Measurements from ENCODE around the gene CCDC33.

The CCDC33 gene

GRCh38 chr15:74291101-74292071 lies 55.3 kb downstream of the CCDC33 start (continued):
- TF ChIP-seq FEZF1 (tag by site-specific recombination; IDR thresholded peaks at IDR 0.05) (peak; percentile 11; the same call in 1 of the 2 replicates), ZNF792 (tag by site-specific recombination; IDR thresholded peaks at IDR 0.05) (no peak), ZSCAN4 (tag by site-specific recombination; IDR thresholded peaks at IDR 0.05) (0 out of 2 replicates have a peak, but pooled peaks have one; percentile 22), TRIM28 (IDR thresholded peaks at IDR 0.05; ENCODE audit: borderline replicate concordance, low read length) (0 out of 2 replicates have a peak, but pooled peaks have one; percentile 55), ZNF837 (tag by site-specific recombination; IDR thresholded peaks at IDR 0.05) (no peak), ZNF133 (tag by site-specific recombination; IDR thresholded peaks at IDR 0.05) (no peak), ZNF433 (tag by site-specific recombination; IDR thresholded peaks at IDR 0.05; ENCODE audit: low read depth) (no peak), ZFHX2 (tag by site-specific recombination; conservative IDR thresholded peaks at IDR 0.05) (peak; percentile 96), MYNN (tag by site-specific recombination; IDR thresholded peaks at IDR 0.05; ENCODE audit: borderline replicate concordance) (peak; percentile 94), ZBTB17 (tag by site-specific recombination; IDR thresholded peaks at IDR 0.05) (peak; percentile 98), ZNF280C (tag by site-specific recombination; IDR thresholded peaks at IDR 0.05) (no peak), ZNF747 (tag by site-specific recombination; IDR thresholded peaks at IDR 0.05) (no peak), ZSCAN18 (tag by site-specific recombination; IDR thresholded peaks at IDR 0.05) (no peak), ZNF248 (tag by site-specific recombination; IDR thresholded peaks at IDR 0.05) (no peak), ZBTB21 (tag by site-specific recombination; IDR thresholded peaks at IDR 0.05) (no peak), ZNF561 (tag by site-specific recombination; IDR thresholded peaks at IDR 0.05; ENCODE audit: borderline replicate concordance) (no peak), ZNF140 (tag by site-specific recombination; IDR thresholded peaks at IDR 0.05) (no peak), GLI4 (tag by site-specific recombination; IDR thresholded peaks at IDR 0.05) (no peak), ZNF580 (tag by site-specific recombination; IDR thresholded peaks at IDR 0.05) (no peak), ZBTB26 (tag by site-specific recombination; optimal IDR thresholded peaks at IDR 0.05) (peak; percentile 23), ZNF843 (tag by site-specific recombination; IDR thresholded peaks at IDR 0.05) (no peak), ZNF37A (tag by site-specific recombination; IDR thresholded peaks at IDR 0.05) (no peak), ZNF157 (tag by site-specific recombination; IDR thresholded peaks at IDR 0.05) (no peak), ZNF518A (tag by site-specific recombination; conservative IDR thresholded peaks at IDR 0.05; ENCODE audit: low read depth) (peak; percentile 68), PRDM6 (tag by site-specific recombination; IDR thresholded peaks at IDR 0.05) (no peak), GFI1B (tag by site-specific recombination; IDR thresholded peaks at IDR 0.05) (no peak)
